GM23338 (cell line): ENCODE data around the gene EZH1. TPM values are rescaled to one million over a fixed set of nuclear protein-coding genes. Genes with fewer than 3 reads are reported as not detected.

Source experiments
- ATAC-seq: fragments of 200-7000 bp; cut with Tn5 transposase; 3 replicates; pipeline ENCODE4 v1.9.1; 2020
- DNase-seq: peaks from one replicate; pipeline ENCODE4 v3.0.0-alpha.2; 2015; ENCODE audit warnings: low spot score
- H2AFZ ChIP-seq: fragments of 200-600 bp; sonication (generic); 2 replicates; pipeline ENCODE4 v1.8.0; 2016; ENCODE audit warnings: antibody characterized with exemption, mild to moderate bottlenecking, moderate library complexity
- H3F3A ChIP-seq: fragments of 200-600 bp; sonication (generic); replicated peaks from 2 replicates; pipeline ENCODE4 v1.8.0; 2017; ENCODE audit warnings: antibody characterized with exemption, mixed run types, low read depth
- H3K27ac ChIP-seq: fragments of 200-600 bp; sonication (generic); 2 replicates; pipeline ENCODE4 v1.6.1; 2016; ENCODE audit warnings: low read depth
- H3K27me3 ChIP-seq: fragments of 200-600 bp; sonication (generic); 2 replicates; pipeline ENCODE4 v1.8.0; 2016; ENCODE audit warnings: mild to moderate bottlenecking, mixed run types, moderate library complexity; ENCODE audit not compliant: insufficient read depth
- H3K36me3 ChIP-seq: fragments of 200-600 bp; sonication (generic); 2 replicates; pipeline ENCODE4 v1.8.0; 2016; ENCODE audit warnings: mild to moderate bottlenecking; ENCODE audit not compliant: insufficient read depth
- H3K4me1 ChIP-seq: fragments of 200-600 bp; sonication (generic); 2 replicates; pipeline ENCODE4 v1.8.0; 2016; ENCODE audit warnings: mild to moderate bottlenecking, moderate library complexity; ENCODE audit not compliant: insufficient read depth
- H3K4me2 ChIP-seq: fragments of 200-600 bp; sonication (generic); 2 replicates; pipeline ENCODE4 v1.7.1; 2017; ENCODE audit warnings: mixed run types
- H3K4me3 ChIP-seq: fragments of 200-600 bp; sonication (generic); 2 replicates; pipeline ENCODE4 v1.6.1; 2016; ENCODE audit warnings: mixed run types
- H3K79me2 ChIP-seq: fragments of 200-600 bp; sonication (generic); replicated peaks from 2 replicates; pipeline ENCODE4 v1.8.0; 2017; ENCODE audit warnings: mild to moderate bottlenecking; ENCODE audit not compliant: insufficient read depth
- H3K9me2 ChIP-seq: fragments of 200-600 bp; sonication (generic); 2 replicates; pipeline ENCODE4 v1.8.0; 2017; ENCODE audit not compliant: insufficient read depth
- H4K20me1 ChIP-seq: fragments of 200-600 bp; sonication (generic); replicated peaks from 2 replicates; pipeline ENCODE4 v1.8.0; 2017; ENCODE audit warnings: mild to moderate bottlenecking; ENCODE audit not compliant: insufficient read depth
- H3K27ac Mint-ChIP-seq: 2 replicates; pipeline ENCODE4 v1.8.0; 2020; ENCODE audit warnings: inconsistent platforms, mild to moderate bottlenecking, moderate library complexity, mixed read lengths
- H3K27me3 Mint-ChIP-seq: 3 replicates; pipeline ENCODE4 v1.8.0; 2022; ENCODE audit warnings: low read depth, mild to moderate bottlenecking, moderate library complexity, mixed read lengths, inconsistent platforms; ENCODE audit not compliant: insufficient read depth, poor library complexity
- H3K36me3 Mint-ChIP-seq: 3 replicates; pipeline ENCODE4 v1.8.0; 2021; ENCODE audit warnings: low read depth, mild to moderate bottlenecking, inconsistent platforms, moderate library complexity, mixed read lengths
- H3K4me1 Mint-ChIP-seq: 3 replicates; pipeline ENCODE4 v1.8.0; 2020; ENCODE audit warnings: mild to moderate bottlenecking, inconsistent platforms, mixed read lengths
- H3K4me3 Mint-ChIP-seq: 3 replicates; pipeline ENCODE4 v1.8.0; 2021; ENCODE audit warnings: moderate library complexity, mild to moderate bottlenecking, inconsistent platforms, mixed read lengths
- H3K9me3 Mint-ChIP-seq: 3 replicates; pipeline ENCODE4 v1.8.0; 2020; ENCODE audit warnings: moderate library complexity, mild to moderate bottlenecking, inconsistent platforms, mixed read lengths
- CREB1 ChIP-seq: fragments of 250-450 bp; sonication (Bioruptor Pico); IDR thresholded peaks from 2 replicates; pipeline ENCODE4 v1.5.0; 2020; ENCODE audit warnings: low read depth, mild to moderate bottlenecking, moderate library complexity
- CTCF ChIP-seq, 2 experiments: fragments of 200-600 bp in 1 of 2; sonication (generic) in 1 of 2; conservative IDR thresholded peaks; 2 replicates each; pipeline versions ENCODE4 v1.5.1 to v1.6.1; 2016 to 2017; ENCODE audit warnings: antibody characterized with exemption in 2 of 2, low read depth in 2 of 2, mild to moderate bottlenecking in 2 of 2, moderate library complexity in 1 of 2
- EZH2 ChIP-seq: fragments of 200-600 bp; sonication (generic); IDR thresholded peaks from one replicate; pipeline ENCODE4 v1.8.0; 2017; ENCODE audit warnings: antibody characterized with exemption, mild to moderate bottlenecking, low read depth; ENCODE audit not compliant: unreplicated experiment
- REST ChIP-seq: IDR thresholded peaks from one replicate; pipeline ENCODE4 v1.6.1; 2018; ENCODE audit warnings: antibody characterized with exemption; ENCODE audit not compliant: unreplicated experiment
- ZNF114 ChIP-seq: fragments of 250-450 bp; sonication (Bioruptor Pico); IDR thresholded peaks from 2 replicates; pipeline ENCODE4 v1.5.0; 2020; ENCODE audit warnings: mild to moderate bottlenecking, moderate library complexity
- polyA plus RNA-seq: library from polyadenylated mRNA; unstranded; fragments of >200 nt; fragmentation: Nextera tagmentation; extraction: Ambion mirVana; gene quantifications from 2 replicates; pipeline ENCODE4 v1.2.1, GENCODE V29; 2016
- total RNA-seq: library from RNA; depleted of rRNA; stranded (reverse); fragments of >200 nt; shearing (Covaris generic); gene quantifications from 2 replicates; pipeline ENCODE4 v1.2.3, GENCODE V29; 2014
- TF ChIP-seq, protein P1 (sequence below): fragments of 250-450 bp; sonication (Bioruptor Pico); IDR thresholded peaks from 2 replicates; pipeline ENCODE4 v1.5.0; 2020; ENCODE audit warnings: mild to moderate bottlenecking, moderate library complexity

The EZH1 gene
- total and polyA plus RNA-seq, 2 experiments from 2014 or later, result 16.9 to 18.0 TPM

DNA sequence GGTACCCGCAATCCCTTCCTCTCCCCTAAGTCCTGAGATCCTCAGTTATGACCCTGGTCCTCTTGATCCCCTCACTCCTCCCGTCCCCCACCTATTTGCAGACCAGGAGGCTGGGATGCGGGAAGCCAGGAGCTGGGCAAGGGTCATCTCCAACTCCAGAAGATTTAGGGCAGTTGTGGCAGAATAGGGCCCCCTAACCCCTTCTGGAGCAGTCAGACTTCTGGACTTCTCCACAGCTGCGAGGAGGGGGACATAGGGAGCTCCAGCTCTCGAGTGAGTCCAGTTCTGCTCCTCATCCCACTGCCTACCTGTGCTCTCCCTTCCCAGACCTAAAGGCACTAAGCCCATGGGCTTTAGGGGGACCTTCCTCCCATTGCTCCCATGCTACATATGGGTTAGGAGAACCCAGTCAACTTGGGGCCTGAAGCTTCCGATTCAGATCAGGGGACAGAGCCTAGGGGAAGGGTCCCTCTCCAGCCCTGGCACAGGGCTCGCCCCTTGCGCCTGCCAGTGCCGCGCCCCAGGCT, 36.9 kb upstream of the EZH1 start (continued):
- TF ChIP-seq, protein P1, sequence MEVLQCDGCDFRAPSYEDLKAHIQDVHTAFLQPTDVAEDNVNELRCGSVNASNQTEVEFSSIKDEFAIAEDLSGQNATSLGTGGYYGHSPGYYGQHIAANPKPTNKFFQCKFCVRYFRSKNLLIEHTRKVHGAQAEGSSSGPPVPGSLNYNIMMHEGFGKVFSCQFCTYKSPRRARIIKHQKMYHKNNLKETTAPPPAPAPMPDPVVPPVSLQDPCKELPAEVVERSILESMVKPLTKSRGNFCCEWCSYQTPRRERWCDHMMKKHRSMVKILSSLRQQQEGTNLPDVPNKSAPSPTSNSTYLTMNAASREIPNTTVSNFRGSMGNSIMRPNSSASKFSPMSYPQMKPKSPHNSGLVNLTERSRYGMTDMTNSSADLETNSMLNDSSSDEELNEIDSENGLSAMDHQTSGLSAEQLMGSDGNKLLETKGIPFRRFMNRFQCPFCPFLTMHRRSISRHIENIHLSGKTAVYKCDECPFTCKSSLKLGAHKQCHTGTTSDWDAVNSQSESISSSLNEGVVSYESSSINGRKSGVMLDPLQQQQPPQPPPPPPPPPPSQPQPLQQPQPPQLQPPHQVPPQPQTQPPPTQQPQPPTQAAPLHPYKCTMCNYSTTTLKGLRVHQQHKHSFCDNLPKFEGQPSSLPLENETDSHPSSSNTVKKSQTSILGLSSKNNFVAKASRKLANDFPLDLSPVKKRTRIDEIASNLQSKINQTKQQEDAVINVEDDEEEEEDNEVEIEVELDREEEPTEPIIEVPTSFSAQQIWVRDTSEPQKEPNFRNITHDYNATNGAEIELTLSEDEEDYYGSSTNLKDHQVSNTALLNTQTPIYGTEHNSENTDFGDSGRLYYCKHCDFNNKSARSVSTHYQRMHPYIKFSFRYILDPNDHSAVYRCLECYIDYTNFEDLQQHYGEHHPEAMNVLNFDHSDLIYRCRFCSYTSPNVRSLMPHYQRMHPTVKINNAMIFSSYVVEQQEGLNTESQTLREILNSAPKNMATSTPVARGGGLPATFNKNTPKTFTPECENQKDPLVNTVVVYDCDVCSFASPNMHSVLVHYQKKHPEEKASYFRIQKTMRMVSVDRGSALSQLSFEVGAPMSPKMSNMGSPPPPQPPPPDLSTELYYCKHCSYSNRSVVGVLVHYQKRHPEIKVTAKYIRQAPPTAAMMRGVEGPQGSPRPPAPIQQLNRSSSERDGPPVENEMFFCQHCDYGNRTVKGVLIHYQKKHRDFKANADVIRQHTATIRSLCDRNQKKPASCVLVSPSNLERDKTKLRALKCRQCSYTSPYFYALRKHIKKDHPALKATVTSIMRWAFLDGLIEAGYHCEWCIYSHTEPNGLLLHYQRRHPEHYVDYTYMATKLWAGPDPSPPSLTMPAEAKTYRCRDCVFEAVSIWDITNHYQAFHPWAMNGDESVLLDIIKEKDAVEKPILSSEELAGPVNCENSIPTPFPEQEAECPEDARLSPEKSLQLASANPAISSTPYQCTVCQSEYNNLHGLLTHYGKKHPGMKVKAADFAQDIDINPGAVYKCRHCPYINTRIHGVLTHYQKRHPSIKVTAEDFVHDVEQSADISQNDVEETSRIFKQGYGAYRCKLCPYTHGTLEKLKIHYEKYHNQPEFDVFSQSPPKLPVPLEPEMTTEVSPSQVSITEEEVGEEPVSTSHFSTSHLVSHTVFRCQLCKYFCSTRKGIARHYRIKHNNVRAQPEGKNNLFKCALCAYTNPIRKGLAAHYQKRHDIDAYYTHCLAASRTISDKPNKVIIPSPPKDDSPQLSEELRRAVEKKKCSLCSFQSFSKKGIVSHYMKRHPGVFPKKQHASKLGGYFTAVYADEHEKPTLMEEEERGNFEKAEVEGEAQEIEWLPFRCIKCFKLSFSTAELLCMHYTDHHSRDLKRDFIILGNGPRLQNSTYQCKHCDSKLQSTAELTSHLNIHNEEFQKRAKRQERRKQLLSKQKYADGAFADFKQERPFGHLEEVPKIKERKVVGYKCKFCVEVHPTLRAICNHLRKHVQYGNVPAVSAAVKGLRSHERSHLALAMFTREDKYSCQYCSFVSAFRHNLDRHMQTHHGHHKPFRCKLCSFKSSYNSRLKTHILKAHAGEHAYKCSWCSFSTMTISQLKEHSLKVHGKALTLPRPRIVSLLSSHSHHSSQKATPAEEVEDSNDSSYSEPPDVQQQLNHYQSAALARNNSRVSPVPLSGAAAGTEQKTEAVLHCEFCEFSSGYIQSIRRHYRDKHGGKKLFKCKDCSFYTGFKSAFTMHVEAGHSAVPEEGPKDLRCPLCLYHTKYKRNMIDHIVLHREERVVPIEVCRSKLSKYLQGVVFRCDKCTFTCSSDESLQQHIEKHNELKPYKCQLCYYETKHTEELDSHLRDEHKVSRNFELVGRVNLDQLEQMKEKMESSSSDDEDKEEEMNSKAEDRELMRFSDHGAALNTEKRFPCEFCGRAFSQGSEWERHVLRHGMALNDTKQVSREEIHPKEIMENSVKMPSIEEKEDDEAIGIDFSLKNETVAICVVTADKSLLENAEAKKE, result no peak
- no peak for TF ChIP-seq REST

DNA sequence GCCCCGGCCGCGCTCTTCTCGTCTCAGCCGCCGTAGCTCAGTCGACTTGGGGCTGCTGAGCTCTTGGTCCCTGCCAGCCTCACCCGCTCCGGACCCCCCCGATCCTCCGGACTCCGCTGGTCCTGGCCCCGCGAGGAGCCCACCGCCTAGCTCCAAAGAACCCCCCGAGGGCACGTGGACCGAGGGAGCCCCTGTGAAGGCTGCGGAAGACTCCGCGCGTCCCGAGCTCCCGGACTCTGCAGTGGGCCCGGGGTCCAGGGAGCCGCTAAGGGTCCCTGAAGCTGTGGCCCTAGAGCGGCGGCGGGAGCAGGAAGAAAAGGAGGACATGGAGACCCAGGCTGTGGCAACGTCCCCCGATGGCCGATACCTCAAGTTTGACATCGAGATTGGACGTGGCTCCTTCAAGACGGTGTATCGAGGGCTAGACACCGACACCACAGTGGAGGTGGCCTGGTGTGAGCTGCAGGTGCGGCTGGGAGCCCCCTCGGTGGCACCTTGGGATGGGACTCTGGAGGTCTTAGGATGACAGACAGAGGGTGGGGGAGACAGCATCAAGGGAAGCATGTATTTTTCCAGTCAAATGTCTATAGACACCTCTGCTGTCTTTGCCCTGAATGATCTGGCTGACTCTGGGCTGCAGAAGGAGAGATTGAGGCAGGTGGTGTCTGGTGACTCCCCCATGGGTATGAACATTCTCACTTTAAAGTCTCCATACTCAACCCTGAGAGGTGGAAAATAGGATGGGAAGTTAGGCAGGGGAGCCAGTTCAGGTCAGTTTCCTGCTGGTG, 36.2 kb upstream of the EZH1 start:
- H3K9me3 Mint-ChIP-seq, result no peaks in the 10 kb centered on the region; the same call in 2 of the 3 replicates
- Histone ChIP-seq H3K4me2 (peak overlapping the region; percentile 93), H4K20me1 (no peaks in the 10 kb centered on the region), H3F3A (peaks cover 12% of the 10 kb centered on the region; the same call in 1 of the 2 replicates), H3K79me2 (no peaks in the 10 kb centered on the region), H2AFZ (peak overlapping the region; percentile 89; the same call in 1 of the 2 replicates), H3K4me3 (peak overlapping the region; percentile 81), H3K36me3 (no peaks in the 10 kb centered on the region; the same call in 1 of the 2 replicates), H3K27ac (no peak overlapping the region), H3K4me1 (peaks cover 21% of the 10 kb centered on the region; the same call in 1 of the 2 replicates), H3K27me3 (peaks cover 34% of the 10 kb centered on the region), H3K9me2 (no peaks in the 10 kb centered on the region)
- H3K27ac Mint-ChIP-seq, result no peak overlapping the region
- peaks cover 31% of the 10 kb centered on the region for H3K36me3 Mint-ChIP-seq
- peaks cover 44% of the 10 kb centered on the region for H3K27me3 Mint-ChIP-seq
- peak overlapping the region; percentile 72 for H3K4me3 Mint-ChIP-seq
- peaks cover 24% of the 10 kb centered on the region for H3K4me1 Mint-ChIP-seq
- DNase-seq (no peak), ATAC-seq (peak; percentile 37)
- TF ChIP-seq CREB1 (CRISPR knock-in tag), result no peak
- TF ChIP-seq ZNF114 (CRISPR knock-in tag), result no peak
- peak; percentile 39 for TF ChIP-seq EZH2
- no peak for TF ChIP-seq CTCF (conservative IDR thresholded peaks at IDR 0.05; ENCODE audit: low read depth in 2 of 2)
